Endothelial cell of umbilical vein (primary cell): ENCODE data around the gene LCN15.

Source experiments
- CTCF ChIP-seq, 2 donors: IDR thresholded peaks; 1 replicate in 1 of 2; 2 replicates in 1 of 2; pipeline ENCODE4 v1.5.1; 2011; ENCODE audit warnings: low read length in 2 of 2, mild to moderate bottlenecking in 2 of 2, moderate library complexity in 2 of 2, control low read depth in 1 of 2, inconsistent platforms in 1 of 2, low read depth in 1 of 2; ENCODE audit not compliant: insufficient read depth in 1 of 2; ENCODE audit errors: extremely low read depth in 1 of 2
- EZH2 ChIP-seq: IDR thresholded peaks from 2 replicates; pipeline ENCODE4 v1.6.1; 2012; ENCODE audit warnings: borderline replicate concordance, low read depth, mild to moderate bottlenecking, moderate library complexity, low read length, inconsistent platforms; ENCODE audit not compliant: severe bottlenecking
- FOS ChIP-seq: IDR thresholded peaks from 2 replicates; pipeline ENCODE4 v1.6.1; 2011; ENCODE audit warnings: mild to moderate bottlenecking, low read length, moderate library complexity, borderline replicate concordance; ENCODE audit not compliant: insufficient read depth
- JUN ChIP-seq: IDR thresholded peaks from 2 replicates; pipeline ENCODE4 v1.6.1; 2011; ENCODE audit warnings: borderline replicate concordance, low read depth; ENCODE audit not compliant: insufficient read length, insufficient read depth
- MAX ChIP-seq: IDR thresholded peaks from 2 replicates; pipeline ENCODE4 v1.6.1; 2011; ENCODE audit not compliant: insufficient read depth, insufficient read length
- MYC ChIP-seq: IDR thresholded peaks from one replicate; pipeline ENCODE4 v1.6.1; 2011; ENCODE audit warnings: mild to moderate bottlenecking, low read depth, low read length
- POLR2A ChIP-seq: IDR thresholded peaks from 2 replicates; pipeline ENCODE4 v1.6.1; 2012; ENCODE audit warnings: low read depth, mild to moderate bottlenecking, control low read depth, low read length
- POLR2AphosphoS5 ChIP-seq: IDR thresholded peaks from 2 replicates; pipeline ENCODE4 v1.6.1; 2012; ENCODE audit warnings: low read depth, mild to moderate bottlenecking, control low read depth, low read length, moderate library complexity; ENCODE audit not compliant: insufficient read depth

GRCh38 chr9:136722969-136723356 is 41.4 kb downstream of the LCN15 start:
- no peak for TF ChIP-seq CTCF (IDR thresholded peaks at IDR 0.05; ENCODE audit: extremely low read depth in 1 of 2, insufficient read depth in 1 of 2, low read depth in 1 of 2, low read length in 2 of 2)
- no peak for TF ChIP-seq JUN
- no peak for TF ChIP-seq MYC
- TF ChIP-seq POLR2AphosphoS5, result peak; percentile 24
- peak; percentile 40 for TF ChIP-seq POLR2A
- TF ChIP-seq FOS, result no peak
- TF ChIP-seq EZH2, result no peak
- no peak for TF ChIP-seq MAX
